GM12878 (cell line): ENCODE measurements around the gene PLPPR1.

Source experiments
- CEBPZ ChIP-seq: fragments of 150-350 bp; IDR thresholded peaks from 2 replicates; pipeline ENCODE4 v1.6.1; 2016; ENCODE audit warnings: low read depth, low read length
- CHD4 ChIP-seq: fragments of 200-600 bp; sonication (generic); IDR thresholded peaks from 2 replicates; pipeline ENCODE4 v1.6.1; 2016; ENCODE audit warnings: mild to moderate bottlenecking
- CTCF ChIP-seq, 3 experiments: IDR thresholded peaks in 2 of 3; conservative IDR thresholded peaks in 1 of 3; 2 replicates each; pipeline ENCODE4 v1.5.1; 2011; ENCODE audit warnings: low read depth in 3 of 3, low read length in 3 of 3, mild to moderate bottlenecking in 3 of 3, control low read depth in 2 of 3, moderate library complexity in 2 of 3, inconsistent platforms in 1 of 3, mixed read lengths in 1 of 3; ENCODE audit not compliant: control insufficient read depth in 2 of 3, insufficient read depth in 1 of 3; ENCODE audit errors: extremely low read depth in 1 of 3
- EP300 ChIP-seq, 2 experiments: fragments of 150-350 bp in 1 of 2; IDR thresholded peaks; 2 replicates each; pipeline ENCODE4 v1.6.1; 2011 to 2012; ENCODE audit warnings: low read depth in 2 of 2, low read length in 2 of 2, borderline replicate concordance in 1 of 2, improper control_type of control experiment in 1 of 2, inconsistent platforms in 1 of 2; ENCODE audit not compliant: control insufficient read depth in 1 of 2
- EZH2 ChIP-seq: IDR thresholded peaks from 2 replicates; pipeline ENCODE4 v1.6.1; 2012; ENCODE audit warnings: low read depth, mild to moderate bottlenecking, control low read depth, inconsistent platforms, low read length, borderline replicate concordance; ENCODE audit not compliant: control insufficient read depth
- KDM1A ChIP-seq: fragments of 200-600 bp; sonication (generic); IDR thresholded peaks from 2 replicates; pipeline ENCODE4 v1.6.1; 2016; ENCODE audit warnings: borderline replicate concordance
- POLR2AphosphoS5 ChIP-seq: IDR thresholded peaks from 2 replicates; pipeline ENCODE4 v1.6.1; 2011; ENCODE audit warnings: mild to moderate bottlenecking, low read length, inconsistent platforms
- RAD21 ChIP-seq: IDR thresholded peaks from 2 replicates; pipeline ENCODE4 v1.6.1; 2011; ENCODE audit warnings: mild to moderate bottlenecking, low read depth, low read length, moderate library complexity; ENCODE audit not compliant: insufficient read depth
- SUPT20H ChIP-seq: IDR thresholded peaks from 2 replicates; pipeline ENCODE4 v1.6.1; 2011; ENCODE audit warnings: low read depth, mild to moderate bottlenecking, low read length, moderate library complexity, borderline replicate concordance; ENCODE audit not compliant: control insufficient read depth
- TAF1 ChIP-seq: IDR thresholded peaks from 2 replicates; pipeline ENCODE4 v1.6.1; 2011; ENCODE audit warnings: mild to moderate bottlenecking, low read depth, low read length, borderline replicate concordance
- YBX1 ChIP-seq: fragments of 450-650 bp; IDR thresholded peaks from 2 replicates; pipeline ENCODE4 v1.6.1; 2016; ENCODE audit warnings: antibody characterized with exemption
- ZBED1 ChIP-seq: IDR thresholded peaks from 2 replicates; pipeline ENCODE4 v1.6.1; 2016; ENCODE audit warnings: borderline replicate concordance
- ZBTB33 ChIP-seq: fragments of 450-650 bp; IDR thresholded peaks from 2 replicates; pipeline ENCODE4 v1.6.1; 2017; ENCODE audit warnings: mild to moderate bottlenecking

GRCh38 chr9:101229606-101230005 lies 201.1 kb downstream of the PLPPR1 start:
- TF ChIP-seq KDM1A (no peak), CHD4 (no peak), YBX1 (no peak), CEBPZ (no peak), ZBED1 (no peak), SUPT20H (no peak), RAD21 (no peak), EZH2 (no peak), EP300 (IDR thresholded peaks at IDR 0.05; ENCODE audit: borderline replicate concordance in 1 of 2, control insufficient read depth in 1 of 2, low read depth in 2 of 2, low read length in 2 of 2) (no peak), CTCF (IDR thresholded peaks at IDR 0.05 in 2 of 3, conservative IDR thresholded peaks at IDR 0.05 in 1 of 3; ENCODE audit: control insufficient read depth in 2 of 3, extremely low read depth in 1 of 3, insufficient read depth in 1 of 3, low read depth in 3 of 3, low read length in 3 of 3) (no peak), POLR2AphosphoS5 (no peak), TAF1 (no peak), ZBTB33 (no peak)
